Trophoblast cell (in vitro differentiated cells and primary cell): ENCODE measurements around the gene MEIS3.
A peak's percentile ranks its signal among the peaks of the same experiment; 100 is the strongest.

Experiments used
- DNase-seq, 2 donors: peaks; one replicate each; pipeline ENCODE4 v3.0.0-alpha.2; 2016
- H2AFZ ChIP-seq: 2 replicates; pipeline ENCODE4 v1.6.1; 2013; ENCODE audit warnings: low read length, moderate library complexity, mild to moderate bottlenecking; ENCODE audit not compliant: insufficient read depth, poor library complexity
- H2AK5ac ChIP-seq: 2 replicates; pipeline ENCODE4 v1.6.1; 2013; ENCODE audit warnings: mild to moderate bottlenecking, low read length
- H2BK120ac ChIP-seq: 2 replicates; pipeline ENCODE4 v1.6.1; 2013; ENCODE audit warnings: low read length, mild to moderate bottlenecking, moderate library complexity; ENCODE audit not compliant: insufficient read depth, poor library complexity
- H2BK12ac ChIP-seq: 2 replicates; pipeline ENCODE4 v1.6.1; 2013; ENCODE audit warnings: mild to moderate bottlenecking, low read length, moderate library complexity
- H2BK5ac ChIP-seq: 2 replicates; pipeline ENCODE4 v1.6.1; 2013; ENCODE audit warnings: low read length, low read depth, moderate library complexity, mild to moderate bottlenecking; ENCODE audit not compliant: poor library complexity
- H3K14ac ChIP-seq: 2 replicates; pipeline ENCODE4 v1.6.1; 2013; ENCODE audit warnings: mild to moderate bottlenecking, low read length
- H3K18ac ChIP-seq: 2 replicates; pipeline ENCODE4 v1.6.1; 2013; ENCODE audit warnings: mild to moderate bottlenecking, low read length
- H3K23ac ChIP-seq: 2 replicates; pipeline ENCODE4 v1.6.1; 2013; ENCODE audit warnings: low read length
- H3K27ac ChIP-seq: 2 replicates; pipeline ENCODE4 v1.5.1; 2013; ENCODE audit warnings: low read depth, mild to moderate bottlenecking, inconsistent platforms, low read length, moderate library complexity
- H3K27me3 ChIP-seq: 2 replicates; pipeline ENCODE4 v1.6.1; 2013; ENCODE audit warnings: inconsistent platforms, mild to moderate bottlenecking, low read length, moderate library complexity; ENCODE audit not compliant: insufficient read depth
- H3K36me3 ChIP-seq, 2 experiments: 1 replicate in 1 of 2; 2 replicates in 1 of 2; pipeline ENCODE4 v1.6.1; 2013; ENCODE audit warnings: low read length in 2 of 2, mild to moderate bottlenecking in 2 of 2, moderate library complexity in 1 of 2; ENCODE audit not compliant: insufficient read depth in 2 of 2, control insufficient read depth in 1 of 2
- H3K4ac ChIP-seq: 2 replicates; pipeline ENCODE4 v1.6.1; 2013; ENCODE audit warnings: low read depth, mild to moderate bottlenecking, low read length, moderate library complexity
- H3K4me1 ChIP-seq, 2 experiments: 1 replicate in 1 of 2; 2 replicates in 1 of 2; pipeline ENCODE4 v1.6.1; 2013; ENCODE audit warnings: low read length in 2 of 2, mild to moderate bottlenecking in 2 of 2, moderate library complexity in 1 of 2; ENCODE audit not compliant: insufficient read depth in 2 of 2, control insufficient read depth in 1 of 2
- H3K4me2 ChIP-seq: 2 replicates; pipeline ENCODE4 v1.6.1; 2013; ENCODE audit warnings: inconsistent platforms, mild to moderate bottlenecking, low read length, moderate library complexity
- H3K4me3 ChIP-seq: 2 replicates; pipeline ENCODE4 v1.5.1; 2013; ENCODE audit warnings: mild to moderate bottlenecking, low read depth, low read length, inconsistent platforms
- H3K79me1 ChIP-seq: one replicate; pipeline ENCODE4 v1.6.1; 2013; ENCODE audit warnings: low read length
- H3K79me2 ChIP-seq: 2 replicates; pipeline ENCODE4 v1.6.1; 2013; ENCODE audit warnings: low read length, mild to moderate bottlenecking; ENCODE audit not compliant: control insufficient read depth, insufficient read depth, poor library complexity
- H3K9ac ChIP-seq: 2 replicates; pipeline ENCODE4 v1.6.1; 2013; ENCODE audit warnings: mild to moderate bottlenecking, low read length
- H3K9me3 ChIP-seq: 2 replicates; pipeline ENCODE4 v1.6.1; 2013; ENCODE audit warnings: low read depth, mild to moderate bottlenecking, control low read depth, inconsistent platforms, low read length; ENCODE audit not compliant: insufficient read depth
- H4K12ac ChIP-seq: 2 replicates; pipeline ENCODE4 v1.6.1; 2013; ENCODE audit warnings: low read depth, mild to moderate bottlenecking, low read length, moderate library complexity
- H4K8ac ChIP-seq: 2 replicates; pipeline ENCODE4 v1.6.1; 2013; ENCODE audit warnings: low read depth, mild to moderate bottlenecking, low read length, moderate library complexity
- H4K91ac ChIP-seq: one replicate; pipeline ENCODE4 v1.6.1; 2013; ENCODE audit warnings: low read depth, mild to moderate bottlenecking, low read length, moderate library complexity
- WGBS: extraction: QIAGEN DNeasy Blood & Tissue Kit; methylation state at CpG from one replicate; pipeline ENCODE4 v1.1.7; 2013; ENCODE audit warnings: missing lambda C conversion rate; ENCODE audit not compliant: insufficient read length, insufficient coverage; ENCODE audit errors: extremely low coverage; 5-methylcytosine and 5-hydroxymethylcytosine counted together

Gene MEIS3

GRCh38 chr19:47432091-47432490 is 12.8 kb upstream of the MEIS3 start:
- no peak overlapping the region for H4K12ac ChIP-seq
- H3K36me3 ChIP-seq, result no peaks in the 10 kb centered on the region
- no peak overlapping the region for H3K4ac ChIP-seq
- H3K4me1 ChIP-seq, result peaks cover 2 to 16% of the 10 kb centered on the region in 2 experiments
- peaks cover 17% of the 10 kb centered on the region for H3K27me3 ChIP-seq
- no peak overlapping the region for H3K27ac ChIP-seq
- no peak overlapping the region for H2BK12ac ChIP-seq
- DNase-seq, result no peak
- no peak overlapping the region for H3K9ac ChIP-seq
- no peaks in the 10 kb centered on the region for H3K79me1 ChIP-seq
- no peak overlapping the region for H4K91ac ChIP-seq
- no peak overlapping the region for H2AFZ ChIP-seq
- WGBS, result no CpG with 5 or more reads among the region's 18 CpGs
- H3K14ac ChIP-seq, result no peak overlapping the region
- H3K4me3 ChIP-seq, result no peak overlapping the region
- H3K9me3 ChIP-seq, result no peaks in the 10 kb centered on the region
- H2AK5ac ChIP-seq, result no peak overlapping the region
- no peak overlapping the region for H3K4me2 ChIP-seq
- no peak overlapping the region for H2BK5ac ChIP-seq
- H2BK120ac ChIP-seq, result no peak overlapping the region
- H3K79me2 ChIP-seq, result no peaks in the 10 kb centered on the region
- no peak overlapping the region for H3K23ac ChIP-seq
- no peak overlapping the region for H4K8ac ChIP-seq
- no peak overlapping the region for H3K18ac ChIP-seq

GRCh38 chr19:47430041-47430802 is 10.9 kb upstream of the MEIS3 start:
- peak in 1 of 2 donors; percentile 47 for DNase-seq
- Histone ChIP-seq H3K27me3 (peaks cover 17% of the 10 kb centered on the region), H3K4ac (no peak overlapping the region), H2AK5ac (no peak overlapping the region), H3K23ac (no peak overlapping the region), H3K36me3 (no peaks in the 10 kb centered on the region), H3K9ac (no peak overlapping the region), H3K79me2 (no peaks in the 10 kb centered on the region), H2BK5ac (no peak overlapping the region), H2AFZ (peak overlapping the region; percentile 14), H4K91ac (peak overlapping the region; percentile 4), H3K14ac (no peak overlapping the region), H3K27ac (no peak overlapping the region), H2BK12ac (no peak overlapping the region), H3K4me3 (peak overlapping the region; percentile 54), H3K18ac (no peak overlapping the region), H4K12ac (no peak overlapping the region), H4K8ac (no peak overlapping the region), H3K4me2 (peak overlapping the region; percentile 71), H3K4me1 (peaks cover 2 to 16% of the 10 kb centered on the region in 2 experiments), H3K9me3 (no peaks in the 10 kb centered on the region), H3K79me1 (no peaks in the 10 kb centered on the region), H2BK120ac (no peak overlapping the region)
- no CpG with 5 or more reads among the region's 69 CpGs for WGBS

GRCh38 chr19:47429140-47429793 is 9.9 kb upstream of the MEIS3 start:
- Histone ChIP-seq H3K4me1 (peaks cover 2 to 16% of the 10 kb centered on the region in 2 experiments), H3K9ac (no peak overlapping the region), H2BK5ac (no peak overlapping the region), H3K79me2 (no peaks in the 10 kb centered on the region), H3K4ac (no peak overlapping the region), H3K14ac (no peak overlapping the region), H3K4me3 (no peak overlapping the region), H4K91ac (no peak overlapping the region), H3K36me3 (no peaks in the 10 kb centered on the region), H4K12ac (no peak overlapping the region), H3K27ac (no peak overlapping the region), H2BK12ac (no peak overlapping the region), H3K9me3 (no peaks in the 10 kb centered on the region), H3K4me2 (no peak overlapping the region), H3K79me1 (no peaks in the 10 kb centered on the region), H4K8ac (no peak overlapping the region), H3K23ac (no peak overlapping the region), H2BK120ac (no peak overlapping the region), H3K27me3 (peaks cover 17% of the 10 kb centered on the region), H2AK5ac (no peak overlapping the region), H2AFZ (no peak overlapping the region), H3K18ac (no peak overlapping the region)
- no peak for DNase-seq
- no CpG with 5 or more reads among the region's 20 CpGs for WGBS

- Histone ChIP-seq H3K4me1 (peaks cover 2 to 16% of the 10 kb centered on the region in 2 experiments), H3K4me3 (no peak overlapping the region), H3K4ac (no peak overlapping the region), H4K12ac (no peak overlapping the region), H3K4me2 (peak overlapping the region; percentile 25), H2BK120ac (no peak overlapping the region), H3K9ac (no peak overlapping the region), H3K36me3 (no peaks in the 10 kb centered on the region), H3K9me3 (no peaks in the 10 kb centered on the region), H3K27me3 (peaks cover 17% of the 10 kb centered on the region), H2BK12ac (no peak overlapping the region), H4K8ac (no peak overlapping the region), H4K91ac (no peak overlapping the region), H2BK5ac (no peak overlapping the region), H3K23ac (no peak overlapping the region), H2AFZ (no peak overlapping the region), H3K79me1 (no peaks in the 10 kb centered on the region), H3K18ac (no peak overlapping the region), H3K14ac (no peak overlapping the region), H2AK5ac (no peak overlapping the region), H3K27ac (no peak overlapping the region), H3K79me2 (no peaks in the 10 kb centered on the region)
- DNase-seq, result peak; percentile 46 to 48
- no CpG with 5 or more reads among the region's 27 CpGs for WGBS
Measured at GRCh38 chr19:47428177-47428894, 9.0 kb upstream of the MEIS3 start.
